CD4-positive, alpha-beta T cell treated with Interleukin-2 at 100 ng/mL for 4 hours (primary cell): ENCODE results near the gene GLB1L3.
"Not testable (repeated sequence)": the region's sequence is repeated elsewhere in the genome, so short reads cannot be mapped to it uniquely, and the experiment has no call there.

Experiments
- DNase-seq: peaks from one replicate; pipeline ENCODE4 v3.0.0-alpha.2; 2020; ENCODE audit warnings: low spot score

Gene GLB1L3

DNA sequence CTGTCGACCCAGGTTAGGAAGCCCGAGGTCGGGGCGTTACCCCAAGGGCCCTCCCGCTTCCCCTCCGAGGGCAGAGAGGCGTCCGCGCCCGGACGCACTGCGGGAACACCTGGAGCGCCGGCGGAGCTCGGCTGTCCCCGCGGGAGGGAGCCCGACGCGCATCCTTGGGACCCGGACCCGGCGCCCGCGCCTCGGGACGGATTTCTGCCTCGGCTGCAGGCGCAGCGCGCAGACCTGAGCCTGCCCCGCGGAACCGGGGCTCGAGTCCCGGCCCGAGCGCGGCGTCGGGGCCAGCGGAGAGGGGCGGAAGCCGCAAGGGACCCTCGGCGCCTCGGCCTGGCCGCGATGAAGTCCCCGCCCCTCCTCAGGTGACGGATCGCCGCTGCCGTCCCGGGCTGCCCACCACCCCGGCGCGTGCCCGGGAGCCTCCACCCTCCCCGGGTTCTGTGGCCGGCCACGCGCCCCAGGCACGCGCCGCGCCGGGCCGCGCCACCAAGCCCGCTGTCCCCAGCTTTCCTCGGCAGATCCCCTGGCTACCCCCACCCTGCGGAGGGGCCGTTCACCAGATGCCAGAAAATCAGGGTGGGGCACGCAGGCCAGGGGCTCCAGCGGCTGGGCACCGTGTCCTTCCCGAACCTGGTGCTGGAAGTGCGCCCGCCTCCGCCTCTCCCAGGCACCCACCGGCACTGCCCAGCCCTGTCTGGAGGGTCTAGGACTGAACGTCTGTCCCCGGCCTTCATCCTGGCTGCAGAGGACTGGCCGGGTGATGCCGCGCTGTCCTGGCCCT is 410 bp downstream of the GLB1L3 start:
- DNase-seq: no peak

DNA sequence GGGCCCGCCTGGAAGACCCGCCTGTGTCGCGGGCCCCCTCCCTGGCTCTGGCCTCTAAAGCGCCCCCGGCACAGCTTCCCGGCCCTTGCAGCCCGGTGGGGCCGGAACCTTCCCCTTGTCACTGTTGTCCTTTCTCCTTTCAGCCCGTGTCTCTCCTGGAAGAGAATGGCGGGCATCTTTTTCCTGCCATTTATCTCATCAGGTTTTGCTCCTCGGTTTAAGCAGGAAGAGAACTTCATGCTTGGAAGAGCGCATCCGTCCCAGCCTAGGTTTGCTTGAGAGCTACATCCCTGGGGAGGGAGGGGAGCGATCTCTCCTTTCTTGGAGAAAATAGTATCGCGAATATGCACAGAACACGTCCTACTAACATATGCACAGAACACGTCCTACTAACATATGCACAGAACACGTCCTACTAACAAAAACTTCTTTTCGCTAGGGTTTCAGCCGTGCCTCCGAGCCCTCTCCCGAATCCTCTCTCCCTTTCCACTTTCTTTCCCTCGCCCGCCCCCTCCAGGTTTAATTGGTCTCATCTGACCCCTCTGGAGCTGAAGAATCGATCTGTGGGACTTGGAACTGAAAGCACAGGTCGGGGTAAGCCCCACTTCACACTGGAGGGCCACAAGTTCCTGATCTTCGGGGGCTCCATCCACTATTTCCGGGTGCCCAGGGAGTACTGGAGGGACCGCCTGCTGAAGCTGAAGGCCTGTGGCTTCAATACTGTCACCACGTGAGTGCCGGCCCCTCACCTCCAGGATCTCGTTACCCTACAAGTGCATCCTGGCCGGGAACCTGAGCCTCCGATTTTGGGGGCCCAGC is 1.2 kb downstream of the GLB1L3 start:
- DNase-seq: no peak

DNA sequence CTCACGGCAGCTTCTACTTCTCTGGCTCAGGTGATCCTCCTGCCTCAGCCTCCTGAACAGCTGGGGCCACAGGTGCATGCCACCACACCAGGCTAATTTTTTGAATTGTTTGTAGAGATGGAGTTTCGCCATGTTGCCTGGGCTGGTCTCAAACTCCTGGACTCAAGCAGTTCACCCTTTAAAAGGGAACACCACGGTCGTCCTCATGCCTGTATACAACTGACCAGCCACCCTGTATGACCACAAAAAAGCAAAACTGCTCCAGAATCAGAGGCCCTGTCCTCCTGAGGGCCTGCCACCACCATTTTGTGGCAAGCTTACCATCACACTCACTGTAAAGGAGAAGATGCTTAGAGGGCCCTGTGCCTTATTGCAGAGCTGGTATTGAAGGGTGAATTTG is 2.2 kb downstream of the GLB1L3 start:
- DNase-seq: no peak

DNA sequence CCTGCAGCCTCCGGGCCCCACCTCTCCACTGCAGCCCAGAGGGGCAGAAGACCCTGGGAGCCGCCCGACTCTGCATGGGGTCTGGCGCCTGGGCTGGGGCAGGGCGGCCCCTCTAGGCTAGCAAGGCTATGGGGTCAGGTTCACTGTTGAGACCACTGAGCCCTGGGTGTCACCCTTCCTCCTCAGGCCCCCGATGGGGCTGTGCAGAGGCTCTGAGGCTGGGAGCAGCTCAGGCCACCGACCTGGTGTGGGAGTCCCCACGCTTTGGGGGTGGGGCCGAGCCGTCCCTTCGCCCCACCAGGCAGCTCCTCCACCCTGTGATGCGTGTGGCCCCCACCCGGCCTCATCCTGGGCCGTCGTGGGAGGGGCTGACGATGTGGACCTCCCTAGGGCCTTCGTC is 5.5 kb downstream of the GLB1L3 start:
- DNase-seq: not testable (repeated sequence)

DNA sequence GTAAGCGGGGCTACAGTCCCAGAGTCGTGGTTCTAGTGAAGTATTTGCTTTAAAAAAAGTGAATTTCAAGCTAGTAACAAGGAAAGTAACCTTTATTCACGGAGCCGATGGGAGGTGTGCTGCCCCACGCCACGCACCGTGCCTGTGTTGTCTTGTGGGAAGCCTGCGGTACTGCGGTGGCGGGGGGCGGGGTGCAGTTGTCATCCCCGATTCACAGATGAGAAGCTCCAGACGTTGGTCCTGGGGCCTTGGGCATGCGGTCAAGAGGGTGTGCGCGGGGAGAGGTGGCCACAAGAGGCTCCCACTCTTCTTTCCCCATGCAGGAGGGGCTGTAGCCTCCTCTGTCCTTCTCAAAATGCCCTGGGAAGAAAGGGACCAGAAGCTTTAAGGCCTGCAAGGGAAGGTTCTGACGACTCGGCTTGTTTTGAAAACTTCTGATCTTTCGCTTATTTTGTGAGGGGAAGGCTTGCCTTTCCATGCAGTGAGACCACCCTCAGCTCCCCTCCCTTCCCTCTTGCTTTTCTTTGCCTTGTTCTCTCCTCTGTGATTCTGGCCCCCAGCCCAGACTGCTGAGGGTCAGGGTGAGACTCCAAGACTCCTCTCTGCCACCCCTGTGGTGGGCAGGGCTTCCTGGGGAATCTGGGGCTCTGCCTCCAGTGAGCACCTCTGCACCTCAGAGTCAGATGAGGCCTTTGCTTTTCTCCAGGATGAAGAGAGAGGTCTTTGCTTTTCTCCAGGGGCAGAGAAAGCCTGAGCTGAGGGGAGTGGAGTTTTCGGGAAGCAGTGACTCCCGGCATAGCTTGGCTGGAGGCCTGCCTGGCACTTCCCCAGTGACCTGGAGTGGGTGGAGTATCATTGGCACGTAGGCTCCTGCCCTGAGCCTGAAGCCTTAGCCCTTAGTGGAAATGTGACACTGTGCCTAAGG is 6.2 kb downstream of the GLB1L3 start:
- no peak for DNase-seq

DNA sequence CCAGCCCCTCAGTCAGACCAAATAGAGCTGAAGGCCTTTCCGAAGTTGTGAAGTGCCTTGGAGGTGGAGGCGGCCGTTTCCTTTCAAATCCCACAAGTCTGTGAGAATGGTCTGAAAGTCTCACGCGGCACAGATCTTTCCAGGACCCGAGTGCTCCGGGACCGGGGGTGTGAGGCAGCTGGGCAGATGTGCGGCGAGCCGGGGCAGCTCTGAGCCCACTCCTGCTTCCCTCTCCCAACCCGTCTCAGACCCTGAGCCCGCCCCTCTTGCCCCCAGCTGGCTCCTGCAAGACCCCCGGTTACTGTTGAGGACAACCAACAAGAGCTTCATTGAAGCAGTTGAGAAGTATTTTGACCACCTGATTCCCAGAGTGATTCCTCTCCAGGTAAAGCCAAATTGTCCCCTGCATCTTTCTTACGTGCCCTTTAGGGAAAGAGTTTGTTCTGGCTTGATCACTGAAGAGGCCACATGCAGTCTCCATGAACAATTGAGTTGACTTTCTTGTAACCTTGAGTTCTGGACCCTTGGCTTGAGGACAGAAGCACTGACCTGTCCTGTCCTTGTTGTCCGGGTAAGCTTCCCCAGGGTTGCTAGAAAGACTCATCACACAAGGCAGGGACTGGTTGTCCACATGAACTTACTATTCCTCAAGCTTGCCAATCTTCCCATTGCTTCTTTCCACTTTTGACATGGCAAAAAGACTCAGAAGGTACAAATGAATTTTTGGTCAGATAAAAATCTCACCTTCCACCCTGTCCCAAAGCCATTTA is 7.5 kb downstream of the GLB1L3 start:
- DNase-seq: no peak

DNA sequence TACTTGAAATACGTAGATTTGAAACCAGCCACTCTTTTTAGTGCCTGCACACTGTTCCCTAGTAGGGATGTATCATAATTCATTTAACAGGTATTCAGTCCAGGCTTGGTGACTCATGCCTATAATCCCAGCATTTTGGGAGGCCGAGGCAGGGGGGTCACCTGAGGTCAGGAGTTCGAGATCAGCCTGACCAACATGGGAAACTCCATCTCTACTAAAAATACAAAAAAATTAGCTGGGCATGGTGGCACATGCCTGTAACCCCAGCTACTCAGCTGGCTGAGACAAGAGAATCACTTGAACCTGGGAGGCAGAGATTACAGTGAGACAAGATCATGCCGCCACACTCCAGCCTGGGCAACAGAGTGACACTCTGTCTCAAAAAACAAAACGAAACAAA is 8.2 kb downstream of the GLB1L3 start:
- not testable (repeated sequence) for DNase-seq

DNA sequence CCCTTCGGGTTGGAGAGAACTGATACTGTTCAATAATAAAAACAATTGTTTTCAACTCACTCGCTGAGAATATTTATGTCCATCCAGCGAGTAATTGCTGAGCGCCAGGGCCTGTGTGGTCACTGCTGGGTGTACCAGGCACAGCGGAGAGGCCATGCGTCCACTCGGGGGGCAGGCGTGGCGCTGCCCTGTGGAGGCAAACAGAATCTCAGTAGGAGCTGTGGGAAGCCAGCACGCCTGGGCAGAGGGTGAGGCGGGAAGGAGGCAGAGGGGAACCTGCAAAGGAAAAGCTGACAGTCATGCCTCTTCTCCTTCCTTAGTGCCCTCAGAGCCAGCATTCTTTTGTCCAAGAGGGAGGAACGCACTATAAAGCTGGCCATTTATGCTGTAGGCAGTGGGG is 11.4 kb downstream of the GLB1L3 start:
- no peak for DNase-seq

DNA sequence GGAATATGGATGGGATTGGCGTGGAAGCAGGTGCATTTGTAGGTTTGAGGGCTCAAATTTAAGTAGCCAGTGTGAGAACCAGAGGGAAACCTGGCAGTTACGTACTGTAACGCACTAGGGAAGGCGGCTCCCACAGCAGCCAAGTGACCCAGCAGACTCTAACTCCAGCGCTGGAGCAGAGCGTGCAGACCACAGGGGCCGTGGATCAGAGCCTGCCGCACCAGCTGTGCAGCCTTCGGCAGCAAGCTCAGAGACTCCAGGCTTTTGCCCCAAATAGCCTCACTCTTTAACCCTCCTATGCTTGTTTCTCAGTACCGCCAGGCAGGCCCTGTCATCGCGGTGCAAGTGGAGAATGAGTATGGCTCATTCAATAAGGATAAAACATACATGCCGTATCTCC is 12.3 kb downstream of the GLB1L3 start:
- DNase-seq: no peak

DNA sequence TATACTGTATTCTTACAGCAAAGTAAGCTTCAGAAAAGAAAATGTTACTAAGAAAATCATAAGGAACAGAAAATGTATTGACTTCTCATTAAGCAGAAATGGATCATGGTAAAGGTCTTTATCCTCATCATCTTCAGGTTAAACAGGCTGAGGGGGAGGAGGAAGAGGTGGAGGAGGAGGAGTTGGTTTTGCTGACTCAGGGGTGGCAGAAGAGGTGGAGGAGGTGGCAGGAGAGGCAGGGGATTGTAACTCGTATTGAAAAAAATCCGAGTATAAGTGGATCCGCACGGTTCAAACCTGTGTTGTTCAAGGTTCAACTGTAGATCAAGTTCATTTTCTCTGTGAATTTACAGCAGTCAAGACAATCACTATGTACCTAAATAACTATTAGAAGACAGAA is 13.0 kb downstream of the GLB1L3 start:
- DNase-seq: no peak

DNA sequence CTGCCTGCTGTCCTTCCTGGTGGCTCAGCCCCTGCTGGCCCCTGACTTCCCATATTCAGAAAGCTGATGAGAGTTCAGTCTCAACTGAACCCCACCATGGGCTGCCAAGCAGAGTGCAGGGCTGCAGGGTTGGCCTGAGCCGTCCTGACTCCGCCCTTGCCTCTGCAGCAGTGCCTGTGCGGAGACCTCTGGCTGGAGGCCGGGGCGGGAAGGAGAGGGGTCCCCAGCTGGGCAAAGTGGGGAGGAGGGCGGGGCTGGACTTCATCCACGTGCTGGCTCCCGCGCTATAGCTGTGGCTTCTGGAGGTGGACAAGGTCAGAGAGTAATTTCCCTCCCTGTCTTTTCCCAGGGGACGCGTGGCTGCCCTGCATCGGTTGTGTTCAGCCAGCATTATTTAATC is 13.6 kb downstream of the GLB1L3 start:
- DNase-seq: no peak

DNA sequence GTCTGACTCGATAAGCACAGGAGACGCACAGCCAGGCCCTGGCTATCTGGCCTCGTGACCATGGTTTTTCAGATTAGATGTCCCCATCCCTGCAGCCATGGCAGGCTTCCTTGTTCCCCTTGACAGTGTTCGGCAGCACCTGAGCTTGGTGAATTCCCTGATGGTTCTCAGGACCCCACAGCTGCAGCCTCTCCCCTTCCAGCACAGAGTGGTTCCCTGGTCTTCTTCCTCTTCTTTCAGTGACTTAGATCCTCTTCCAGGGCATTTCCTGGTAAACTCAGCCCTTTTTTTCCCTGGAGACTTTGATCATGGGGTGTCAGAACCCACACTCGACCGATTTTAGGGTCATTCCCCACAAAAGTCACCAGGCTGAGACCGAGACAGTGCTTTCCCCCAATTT is 14.5 kb downstream of the GLB1L3 start:
- DNase-seq: no peak

DNA sequence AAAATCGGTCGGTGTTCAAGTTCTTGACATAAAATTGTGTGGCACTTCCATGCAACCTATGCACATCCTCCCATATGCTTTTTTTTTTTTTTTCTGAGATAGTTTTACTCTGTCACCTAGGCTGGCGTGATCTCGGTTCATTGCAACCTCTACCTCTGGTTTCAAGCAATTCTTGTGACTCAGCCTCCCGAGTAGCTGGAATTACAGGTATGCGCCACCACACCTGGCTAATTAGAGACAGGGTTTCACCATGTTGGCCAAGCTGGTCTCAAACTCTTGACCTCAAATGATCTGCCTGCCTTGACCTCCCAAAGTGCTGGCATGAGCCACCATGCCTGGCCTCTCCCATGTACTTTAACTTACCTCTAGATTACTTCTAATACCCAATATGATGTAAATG is 15.0 kb downstream of the GLB1L3 start:
- DNase-seq: no peak

DNA sequence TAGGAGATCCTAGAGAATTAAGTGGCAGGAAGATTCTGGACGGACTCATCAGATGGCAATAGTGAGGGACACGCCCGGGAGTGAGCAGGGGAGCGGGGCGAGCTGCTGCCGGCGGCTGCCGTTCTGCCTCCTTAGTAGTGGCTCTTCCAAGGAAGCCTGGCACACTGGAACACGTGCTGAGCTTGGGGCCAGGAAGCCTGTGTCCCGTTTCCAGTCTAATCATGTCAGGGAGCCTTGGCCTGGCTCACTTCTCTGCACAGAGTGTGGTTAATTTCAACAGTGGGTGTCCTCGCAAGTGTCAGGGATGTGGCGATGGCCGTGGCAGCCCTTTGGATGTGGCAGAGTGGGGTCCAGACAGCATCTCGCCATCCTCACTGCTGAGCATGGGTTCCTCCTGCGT is 16.5 kb downstream of the GLB1L3 start:
- DNase-seq: no peak

DNA sequence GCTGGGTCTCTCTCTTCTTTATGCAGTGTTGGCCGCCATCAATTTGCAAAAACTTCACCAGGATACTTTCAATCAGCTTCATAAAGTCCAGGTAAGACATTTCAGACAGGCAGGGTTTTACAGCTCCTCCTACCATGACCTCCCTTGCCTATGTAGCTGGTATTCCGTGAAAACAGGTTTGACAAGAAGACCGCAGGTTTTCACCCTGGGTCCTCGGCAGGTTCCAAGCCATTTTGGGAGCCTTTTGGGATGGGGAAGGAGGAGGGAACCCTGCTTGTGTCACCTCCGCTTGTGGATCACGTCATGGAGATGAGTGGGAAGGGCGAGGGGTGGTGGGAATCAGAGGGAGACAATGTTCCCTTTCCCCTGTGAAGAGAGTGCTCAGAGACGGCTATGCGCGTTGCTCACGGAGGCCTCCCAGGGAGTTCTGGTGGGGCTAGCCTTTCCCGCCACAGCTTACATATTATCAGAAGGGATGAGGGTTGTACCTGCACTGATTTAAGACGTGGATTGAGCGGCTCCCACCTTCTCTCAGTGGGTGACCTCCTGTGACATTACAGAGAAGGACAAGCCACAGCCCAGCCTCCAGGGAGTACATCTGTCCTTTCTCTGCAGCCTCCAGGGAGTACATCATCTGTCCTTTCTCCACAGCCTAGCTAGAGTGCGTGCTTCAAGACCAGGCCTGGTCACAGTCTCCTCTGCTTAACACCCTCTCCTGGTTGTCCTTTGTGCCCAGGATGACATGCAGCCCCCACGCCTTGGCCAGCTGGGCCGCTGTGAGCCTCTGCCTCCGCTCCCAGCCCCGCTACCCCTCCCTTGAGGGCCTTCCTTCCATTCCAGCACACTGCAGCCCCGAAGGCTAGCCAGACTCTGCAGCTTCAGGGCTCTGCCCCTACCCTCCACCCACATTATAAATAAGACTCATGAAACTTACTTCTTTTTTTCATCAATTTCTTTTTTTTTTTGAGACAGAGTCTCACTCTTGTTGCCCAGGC is 17.2 kb downstream of the GLB1L3 start:
- DNase-seq: no peak

DNA sequence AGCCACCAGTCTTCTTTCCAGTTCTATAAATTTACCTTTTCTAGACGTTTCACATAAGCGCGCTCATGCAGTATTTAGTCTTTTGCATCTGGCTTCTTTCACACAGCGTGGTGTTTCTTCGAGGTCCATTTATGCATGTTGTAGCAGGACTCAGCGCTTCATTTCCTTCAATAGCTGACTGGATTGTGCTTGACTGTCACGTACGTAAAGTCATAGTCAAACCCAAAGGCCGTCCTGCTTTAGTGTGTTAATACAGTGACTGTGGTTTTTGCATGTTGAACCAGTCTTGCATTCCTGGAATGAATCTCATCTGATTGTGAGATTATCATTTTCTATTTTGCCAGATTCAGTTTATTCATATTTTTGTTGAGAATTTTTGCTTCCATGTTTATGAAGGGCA is 18.5 kb downstream of the GLB1L3 start:
- no peak for DNase-seq

DNA sequence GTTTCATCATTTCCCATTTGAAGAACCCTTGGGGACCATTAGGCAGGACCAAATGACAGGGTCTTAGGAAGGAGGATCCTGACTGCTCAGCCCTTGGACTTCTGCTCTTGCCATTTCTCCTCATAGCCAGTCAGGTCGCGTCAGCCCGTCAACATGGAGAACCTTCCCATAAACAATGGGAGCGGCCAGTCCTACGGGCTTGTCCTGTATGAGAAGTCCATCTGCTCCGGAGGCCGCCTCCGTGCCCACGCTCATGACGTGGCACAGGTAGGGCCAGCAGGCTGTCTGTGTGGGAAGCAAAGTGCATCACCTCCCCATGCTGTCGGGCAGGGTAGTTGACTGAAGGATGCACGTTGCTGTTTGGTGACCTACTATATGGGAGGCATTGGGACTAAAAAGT is 36.0 kb downstream of the GLB1L3 start:
- no peak for DNase-seq

DNA sequence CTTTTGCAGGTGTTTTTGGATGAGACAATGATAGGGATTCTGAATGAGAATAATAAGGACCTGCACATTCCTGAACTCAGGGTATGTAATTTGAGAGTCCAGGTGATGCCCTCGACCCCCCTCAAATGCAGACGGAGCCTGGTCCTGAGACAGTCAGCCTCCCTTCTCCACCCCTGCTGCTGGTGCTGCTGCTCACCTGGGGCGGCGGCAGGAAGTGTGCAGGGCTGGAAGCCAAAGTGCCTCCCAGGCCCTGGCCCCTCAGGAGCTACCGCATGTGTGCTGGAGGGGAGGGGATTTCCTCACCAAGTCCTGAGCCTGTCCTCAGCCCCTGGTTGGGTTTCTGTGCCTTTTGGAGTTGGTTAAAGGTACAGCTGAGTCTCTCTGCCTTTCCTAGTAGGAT is 36.6 kb downstream of the GLB1L3 start:
- no peak for DNase-seq

DNA sequence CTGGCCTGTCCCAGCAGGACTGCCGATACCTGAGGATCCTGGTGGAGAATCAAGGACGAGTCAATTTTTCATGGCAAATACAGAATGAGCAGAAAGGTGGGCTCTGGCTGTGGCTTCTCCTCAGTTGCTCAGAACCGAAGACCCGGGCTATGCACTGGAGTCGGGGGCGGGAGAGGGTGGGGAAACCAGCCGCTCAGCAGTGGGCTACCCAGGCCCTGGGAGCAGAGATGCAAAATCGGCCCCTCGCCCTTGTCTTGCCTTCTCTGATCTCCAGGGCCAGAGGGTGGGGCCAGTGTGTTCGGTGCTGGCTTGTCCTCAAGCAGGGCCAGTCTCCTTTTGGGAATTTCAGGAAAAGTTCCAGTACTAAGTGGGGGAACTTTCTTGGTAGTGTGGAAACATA is 37.2 kb downstream of the GLB1L3 start:
- DNase-seq: no peak

DNA sequence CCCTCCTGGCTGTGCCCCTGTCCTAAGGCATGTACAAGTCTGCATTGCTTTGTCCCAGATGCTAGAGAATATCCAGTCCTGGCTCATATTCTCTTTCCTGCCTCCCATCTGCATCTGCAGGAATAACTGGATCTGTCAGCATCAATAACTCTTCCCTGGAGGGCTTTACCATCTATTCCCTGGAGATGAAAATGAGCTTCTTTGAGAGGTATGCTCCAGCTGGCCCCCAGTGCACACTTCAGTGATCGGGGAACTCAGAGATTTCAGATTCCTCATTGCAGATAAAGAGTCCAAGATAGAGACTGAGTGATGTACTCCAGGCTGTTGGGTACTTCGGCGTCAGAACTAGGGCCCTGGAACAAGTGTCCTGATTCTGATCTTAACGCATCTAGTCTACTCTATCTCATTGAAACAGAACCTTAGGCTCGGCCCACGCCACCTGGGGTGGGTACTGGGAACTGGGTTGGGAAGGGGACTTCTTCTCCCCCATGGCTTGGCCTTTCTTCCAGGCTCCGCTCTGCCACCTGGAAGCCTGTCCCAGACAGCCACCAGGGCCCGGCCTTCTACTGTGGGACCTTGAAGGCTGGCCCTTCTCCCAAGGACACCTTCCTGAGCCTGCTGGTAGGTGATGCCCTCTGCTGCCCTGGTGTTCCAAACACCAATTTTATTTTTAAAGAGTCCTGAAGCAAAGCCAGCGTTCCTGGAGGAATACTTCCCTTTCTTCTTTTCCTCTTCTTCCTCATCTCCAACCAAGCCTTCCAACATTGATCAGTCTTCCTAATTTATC is 37.8 kb downstream of the GLB1L3 start:
- no peak for DNase-seq
